ENCODE measurements around the gene MYO15B. TPM values are rescaled to one million over a fixed set of nuclear protein-coding genes. Genes with fewer than 3 reads are reported as not detected.

Gene MYO15B
- total and polyA plus RNA-seq, 8 donors = 67.7 to 515 (median 150) TPM

- TF ChIP-seq POLR2A (IDR thresholded peaks at IDR 0.05) = no peak
- TF ChIP-seq EP300 (IDR thresholded peaks at IDR 0.05) = no peak
- TF ChIP-seq POLR2AphosphoS5 (IDR thresholded peaks at IDR 0.05) = peak in 1 of 3 donors; percentile 18
- TF ChIP-seq, protein P1, sequence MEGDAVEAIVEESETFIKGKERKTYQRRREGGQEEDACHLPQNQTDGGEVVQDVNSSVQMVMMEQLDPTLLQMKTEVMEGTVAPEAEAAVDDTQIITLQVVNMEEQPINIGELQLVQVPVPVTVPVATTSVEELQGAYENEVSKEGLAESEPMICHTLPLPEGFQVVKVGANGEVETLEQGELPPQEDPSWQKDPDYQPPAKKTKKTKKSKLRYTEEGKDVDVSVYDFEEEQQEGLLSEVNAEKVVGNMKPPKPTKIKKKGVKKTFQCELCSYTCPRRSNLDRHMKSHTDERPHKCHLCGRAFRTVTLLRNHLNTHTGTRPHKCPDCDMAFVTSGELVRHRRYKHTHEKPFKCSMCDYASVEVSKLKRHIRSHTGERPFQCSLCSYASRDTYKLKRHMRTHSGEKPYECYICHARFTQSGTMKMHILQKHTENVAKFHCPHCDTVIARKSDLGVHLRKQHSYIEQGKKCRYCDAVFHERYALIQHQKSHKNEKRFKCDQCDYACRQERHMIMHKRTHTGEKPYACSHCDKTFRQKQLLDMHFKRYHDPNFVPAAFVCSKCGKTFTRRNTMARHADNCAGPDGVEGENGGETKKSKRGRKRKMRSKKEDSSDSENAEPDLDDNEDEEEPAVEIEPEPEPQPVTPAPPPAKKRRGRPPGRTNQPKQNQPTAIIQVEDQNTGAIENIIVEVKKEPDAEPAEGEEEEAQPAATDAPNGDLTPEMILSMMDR (IDR thresholded peaks at IDR 0.05) = no peak
- intact Hi-C loops (cut with DNase I; ENCODE audit: low total_unique reads) = no loop called here
- Histone ChIP-seq H3K4me1 (peaks cover 4 to 10% (median 7%) of the 10 kb centered on the region in 4 donors), H3K27me3 (no peaks in the 10 kb centered on the region), H3K36me3 (peaks cover 9 to 57% (median 47%) of the 10 kb centered on the region in 4 donors), H3K4me3 (no peak overlapping the region), H3K9me3 (no peaks in the 10 kb centered on the region), H3K27ac (peak overlapping the region in 2 of 5 donors; percentile 15 to 61)
- WGBS, 5 donors = 64 to 74% (median 70%) methylated on average over 24 to 25 of the region's 25 CpGs
- peak; percentile 46 to 82 for DNase-seq
Observed at GRCh38 chr17:75610103-75610984, 22.7 kb downstream of the MYO15B start.

DNA sequence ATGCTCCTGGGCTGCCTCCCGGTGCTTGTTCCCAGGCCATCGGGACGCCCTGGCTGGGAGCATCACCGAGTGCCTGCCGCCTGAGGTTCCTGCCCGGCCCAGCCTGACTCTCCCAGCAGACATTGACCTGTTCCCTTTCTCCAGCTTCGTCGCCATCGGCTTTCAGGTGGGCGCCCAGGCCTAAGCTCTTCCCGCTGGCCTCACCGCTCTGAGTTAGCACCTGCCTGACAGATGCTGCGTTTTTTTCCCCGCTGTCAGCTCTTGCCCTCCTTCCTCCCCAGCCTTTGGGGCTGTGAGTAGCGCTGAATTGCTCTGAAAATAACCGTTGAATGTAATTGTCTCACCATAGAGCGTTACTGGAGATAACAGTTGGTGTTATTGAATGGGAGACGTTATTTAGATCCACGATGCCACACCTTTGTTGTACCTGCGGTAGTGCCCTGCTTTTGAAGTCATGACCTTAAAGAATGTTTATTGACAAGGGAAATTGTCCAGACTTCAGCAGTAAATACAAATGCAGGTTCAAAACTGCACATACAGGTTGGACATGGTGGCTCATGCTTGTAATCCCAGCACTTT, 24.3 kb downstream of the MYO15B start:
- intact Hi-C loops (cut with DNase I; ENCODE audit: low total_unique reads) = no loop called here
- TF ChIP-seq, protein P1 (IDR thresholded peaks at IDR 0.05) = no peak
- TF ChIP-seq POLR2AphosphoS5 (IDR thresholded peaks at IDR 0.05) (no peak), EP300 (IDR thresholded peaks at IDR 0.05) (no peak), POLR2A (IDR thresholded peaks at IDR 0.05) (no peak)
- WGBS, 5 donors = 72 to 88% (median 74%) methylated on average over 20 of the region's 20 CpGs
- Histone ChIP-seq H3K9me3 (no peaks in the 10 kb centered on the region), H3K4me3 (no peak overlapping the region), H3K27me3 (no peaks in the 10 kb centered on the region), H3K27ac (no peak overlapping the region), H3K4me1 (peaks cover 4 to 10% (median 7%) of the 10 kb centered on the region in 4 donors), H3K36me3 (peaks cover 14 to 67% (median 61%) of the 10 kb centered on the region in 4 donors)
- no peak for DNase-seq

DNA sequence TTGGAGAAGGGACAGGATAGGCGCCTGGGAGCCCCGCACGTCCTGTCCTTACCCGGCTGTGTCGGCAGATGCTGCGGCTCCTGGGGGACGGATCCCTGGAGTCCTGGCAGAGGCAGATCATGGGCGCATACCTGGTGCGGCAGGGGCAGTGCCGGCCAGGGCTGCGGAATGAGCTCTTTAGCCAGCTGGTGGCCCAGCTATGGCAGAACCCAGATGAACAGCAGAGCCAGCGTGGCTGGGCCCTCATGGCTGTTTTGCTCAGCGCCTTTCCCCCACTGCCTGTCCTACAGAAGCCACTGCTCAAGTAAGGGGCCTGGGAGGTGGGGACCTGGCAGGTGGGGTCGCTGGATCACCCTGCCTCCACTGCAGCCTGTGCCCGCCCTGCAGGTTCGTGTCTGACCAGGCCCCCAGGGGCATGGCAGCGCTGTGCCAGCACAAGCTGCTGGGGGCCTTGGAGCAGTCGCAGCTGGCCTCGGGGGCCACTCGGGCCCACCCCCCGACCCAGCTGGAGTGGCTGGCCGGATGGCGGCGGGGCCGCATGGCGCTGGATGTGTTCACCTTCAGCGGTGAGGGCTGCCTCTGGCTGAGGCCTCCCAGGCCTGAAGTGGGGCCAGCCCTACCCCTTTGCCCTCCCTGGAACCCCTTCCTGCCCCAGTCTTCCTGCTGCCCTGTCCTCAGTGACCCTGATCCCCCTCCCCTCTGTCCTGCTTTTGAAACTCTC, 25.5 kb downstream of the MYO15B start:
- H3K27ac ChIP-seq = no peak overlapping the region
- H3K36me3 ChIP-seq = peaks cover 14 to 73% (median 71%) of the 10 kb centered on the region in 4 donors
- H3K27me3 ChIP-seq = no peaks in the 10 kb centered on the region
- DNase-seq = no peak
- WGBS, 5 donors = 85 to 94% (median 90%) methylated on average over 1 to 27 of the region's 27 CpGs
- intact Hi-C loops (cut with DNase I; ENCODE audit: low total_unique reads) = no loop called here
- TF ChIP-seq EP300 (IDR thresholded peaks at IDR 0.05) (no peak), POLR2AphosphoS5 (IDR thresholded peaks at IDR 0.05) (no peak)
- H3K4me3 ChIP-seq = no peak overlapping the region
- H3K4me1 ChIP-seq = peaks cover 4 to 10% (median 7%) of the 10 kb centered on the region in 4 donors
- no peaks in the 10 kb centered on the region for H3K9me3 ChIP-seq

DNA sequence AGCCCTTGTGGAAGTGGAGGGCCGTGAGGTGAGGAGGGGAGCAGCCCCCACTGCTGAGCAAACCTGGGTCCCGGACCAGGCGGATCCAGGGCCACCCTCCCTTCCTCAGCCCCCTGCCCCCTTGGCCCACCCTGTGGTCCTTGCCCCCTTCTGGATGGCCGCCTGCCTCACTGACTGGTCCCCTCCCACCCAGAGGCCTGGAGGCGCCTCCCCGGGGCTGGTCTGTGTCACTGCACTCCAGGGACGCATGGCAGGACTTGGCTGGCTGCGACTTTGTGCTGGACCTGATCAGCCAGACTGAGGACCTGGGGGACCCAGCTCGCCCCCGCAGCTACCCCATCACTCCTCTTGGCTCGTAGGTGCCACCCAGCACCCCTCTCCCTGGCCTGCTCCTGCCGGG, 26.4 kb downstream of the MYO15B start:
- WGBS, 5 donors = 90 to 94% (median 93%) methylated on average over 9 to 12 of the region's 12 CpGs
- DNase-seq = no peak
- H3K4me3 ChIP-seq = no peak overlapping the region
- H3K4me1 ChIP-seq = peaks cover 4 to 10% (median 7%) of the 10 kb centered on the region in 4 donors
- no peaks in the 10 kb centered on the region for H3K9me3 ChIP-seq
- TF ChIP-seq POLR2A (IDR thresholded peaks at IDR 0.05) (no peak), EP300 (IDR thresholded peaks at IDR 0.05) (no peak), POLR2AphosphoS5 (IDR thresholded peaks at IDR 0.05) (no peak)
- TF ChIP-seq, protein P1 (IDR thresholded peaks at IDR 0.05) = no peak
- intact Hi-C loops (cut with DNase I; ENCODE audit: low total_unique reads) = no loop called here
- H3K27ac ChIP-seq = no peak overlapping the region
- H3K36me3 ChIP-seq = peaks cover 14 to 82% (median 80%) of the 10 kb centered on the region in 4 donors
- no peaks in the 10 kb centered on the region for H3K27me3 ChIP-seq

All from stomach (tissue), 9 donors.